CD4-positive, alpha-beta T cell treated with Interleukin-15 for 4 hours (primary cell): Measurements from ENCODE around the gene MGST2.

ENCODE experiments used
- DNase-seq: peaks from one replicate; pipeline ENCODE4 v3.0.0-alpha.2; 2020; ENCODE audit warnings: low spot score

The MGST2 gene

GRCh38 chr4:139643042-139643895 is 22.4 kb upstream of the MGST2 start:
- no peak for DNase-seq

GRCh38 chr4:139645458-139645857 is 20.2 kb upstream of the MGST2 start:
- DNase-seq: no peak

GRCh38 chr4:139647184-139647583 is 18.4 kb upstream of the MGST2 start:
- no peak for DNase-seq

DNA sequence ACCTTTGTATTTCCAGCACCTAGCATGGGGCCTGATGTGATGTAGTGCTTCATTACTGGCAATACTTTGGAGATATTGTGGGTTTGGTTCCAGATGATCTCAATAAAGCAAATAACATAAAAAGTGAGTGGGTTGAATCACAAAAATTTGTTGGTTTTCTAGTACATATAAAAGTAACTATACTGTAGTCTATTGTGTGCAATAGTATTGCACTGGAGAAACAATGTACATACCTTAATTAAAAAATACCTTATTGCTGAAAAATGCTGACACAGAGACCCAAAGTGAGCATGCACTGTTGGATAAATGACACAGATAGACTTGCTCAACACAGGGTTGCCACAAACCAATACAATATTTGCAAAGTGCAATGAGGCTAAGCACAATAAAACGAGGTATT is 17.7 kb upstream of the MGST2 start:
- DNase-seq: no peak

GRCh38 chr4:139651282-139652194 is 14.1 kb upstream of the MGST2 start:
- DNase-seq: peak; percentile 66

DNA sequence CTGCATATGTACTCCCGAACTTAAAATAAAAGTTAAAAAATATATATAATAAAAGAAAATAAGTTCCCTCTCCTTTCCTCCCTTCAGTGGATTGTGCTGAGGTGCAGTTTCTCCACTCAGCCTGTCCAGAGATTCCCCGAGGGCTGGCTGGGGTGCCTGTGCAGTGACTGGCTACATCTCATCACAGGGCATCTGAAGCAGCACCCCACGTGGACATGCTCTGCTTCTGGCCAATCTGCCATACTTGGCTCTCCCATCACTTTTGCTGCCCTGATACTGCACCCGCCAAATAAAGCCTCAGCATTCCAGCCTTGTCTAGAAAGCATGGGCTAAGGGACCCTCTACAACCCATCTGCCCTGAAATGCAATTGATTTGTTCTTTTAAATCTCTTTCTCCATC is 11.1 kb upstream of the MGST2 start:
- DNase-seq: no peak

GRCh38 chr4:139655116-139655515 is 10.5 kb upstream of the MGST2 start:
- no peak for DNase-seq

- peak; percentile 64 for DNase-seq
These were observed 8.8 kb upstream of the MGST2 start for GRCh38 chr4:139656614-139657486.

DNA sequence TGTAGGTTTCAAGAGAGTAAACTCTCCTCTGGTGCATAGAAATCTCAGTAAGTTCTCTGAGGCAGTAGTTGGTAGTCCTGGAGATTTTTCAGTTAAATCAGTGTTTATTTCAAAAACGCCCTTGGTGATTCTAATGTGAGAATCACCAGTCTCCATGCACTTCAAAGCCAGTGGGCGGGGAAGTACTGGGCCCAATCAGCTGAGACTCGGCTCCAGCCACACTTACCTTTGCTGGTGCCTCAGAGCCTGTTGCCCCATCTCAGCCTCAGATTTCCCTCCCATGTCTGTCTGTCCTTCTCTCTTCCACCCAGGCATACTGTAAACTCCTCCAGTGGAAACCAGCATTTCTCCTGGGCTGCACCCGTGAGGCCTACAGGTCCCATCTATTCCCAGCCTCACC is 7.4 kb upstream of the MGST2 start:
- DNase-seq: no peak

DNA sequence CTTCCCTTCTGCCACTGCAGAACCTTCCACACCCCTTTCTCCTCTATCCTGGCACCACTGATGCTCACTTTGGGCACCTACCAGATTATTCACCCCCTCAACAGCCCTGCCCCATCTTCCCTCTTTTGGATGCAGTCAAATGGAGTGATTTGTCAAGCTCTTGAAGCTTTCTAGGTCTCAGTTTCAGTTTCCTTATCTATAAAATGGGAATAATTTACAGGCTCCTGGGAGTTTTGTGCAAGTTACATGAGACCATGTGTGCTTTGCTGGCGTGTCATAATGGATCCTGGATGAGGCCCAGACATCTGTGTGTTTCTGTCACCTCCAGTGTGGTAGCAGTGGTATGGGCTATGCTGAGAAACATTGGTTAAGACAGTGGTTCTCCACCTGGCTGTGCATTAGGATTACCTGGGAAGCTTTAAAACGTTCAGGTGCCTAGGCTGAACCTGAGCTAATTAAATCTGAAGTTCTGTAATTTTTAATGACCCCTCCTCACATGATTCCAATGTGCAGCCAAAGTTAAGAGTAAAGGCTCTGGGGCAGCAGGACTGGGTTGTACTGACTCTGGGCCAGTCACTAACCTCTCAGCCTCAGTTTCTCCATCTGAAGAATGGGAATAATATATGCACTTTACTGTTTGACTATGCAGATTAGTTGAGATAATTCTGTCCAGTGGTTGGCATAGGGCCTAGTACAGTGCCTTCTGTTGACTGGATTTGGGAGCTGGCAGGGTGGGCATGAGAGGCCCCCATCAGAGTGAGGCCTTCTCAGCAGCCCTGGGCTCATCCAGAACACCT is 6.8 kb upstream of the MGST2 start:
- no peak for DNase-seq

DNA sequence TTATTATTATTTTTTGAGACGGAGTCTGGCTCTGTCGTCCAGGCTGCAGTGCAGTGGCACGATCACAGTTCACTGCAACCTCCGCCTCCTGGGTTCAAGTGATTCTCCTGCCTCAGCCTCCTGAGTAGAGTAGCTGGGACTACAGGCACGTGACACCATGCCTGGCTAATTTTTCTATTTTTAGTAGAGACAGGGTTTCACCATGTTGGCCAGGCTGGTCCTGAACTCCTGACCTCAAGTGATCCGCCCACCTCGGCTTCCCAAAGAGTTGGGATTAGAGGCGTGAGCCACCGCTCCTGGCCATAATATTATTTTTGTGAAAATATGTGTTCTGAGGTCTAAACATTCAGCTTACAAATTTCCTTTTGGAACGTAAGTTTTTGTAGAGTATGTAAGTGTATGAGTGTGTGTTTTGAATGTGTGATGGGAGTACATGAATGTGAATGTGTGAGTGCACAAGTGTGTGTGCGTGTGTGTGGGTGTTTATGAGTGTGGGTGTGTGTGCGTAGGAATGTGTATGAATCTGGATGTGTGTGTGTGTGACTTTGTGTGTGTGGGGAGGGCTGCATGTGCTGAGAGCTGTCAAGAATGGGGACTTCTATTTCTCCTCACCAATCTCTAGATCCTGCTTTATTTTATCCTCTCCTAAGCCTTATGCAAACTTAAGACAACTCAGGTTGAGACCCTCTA is 5.7 kb upstream of the MGST2 start:
- no peak for DNase-seq

DNA sequence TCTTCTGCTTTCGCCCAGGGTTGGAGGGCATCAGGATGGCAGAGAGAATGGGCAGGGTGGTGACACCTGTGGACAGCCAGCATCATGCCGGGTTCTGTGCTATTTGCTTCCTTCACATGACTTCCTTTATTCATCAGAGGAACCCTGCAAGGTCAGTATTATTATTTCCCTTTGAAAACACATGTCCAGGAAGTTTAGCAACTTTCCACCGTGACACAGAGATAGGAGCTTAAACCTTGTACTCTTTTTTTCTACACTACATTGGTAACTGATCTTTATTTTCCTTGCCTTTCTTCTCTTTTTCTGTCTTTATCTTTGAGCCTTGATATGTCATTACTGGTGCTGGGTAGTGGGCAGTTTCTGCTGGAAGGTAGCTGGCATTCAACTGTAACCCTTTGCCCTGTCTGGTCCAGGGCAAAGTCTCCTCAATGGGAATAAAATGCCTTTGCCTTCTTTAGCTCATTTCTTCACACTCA is 5.0 kb upstream of the MGST2 start:
- DNase-seq: no peak

- DNase-seq: no peak
These were observed 2.0 kb upstream of the MGST2 start for GRCh38 chr4:139663561-139664138.

DNA sequence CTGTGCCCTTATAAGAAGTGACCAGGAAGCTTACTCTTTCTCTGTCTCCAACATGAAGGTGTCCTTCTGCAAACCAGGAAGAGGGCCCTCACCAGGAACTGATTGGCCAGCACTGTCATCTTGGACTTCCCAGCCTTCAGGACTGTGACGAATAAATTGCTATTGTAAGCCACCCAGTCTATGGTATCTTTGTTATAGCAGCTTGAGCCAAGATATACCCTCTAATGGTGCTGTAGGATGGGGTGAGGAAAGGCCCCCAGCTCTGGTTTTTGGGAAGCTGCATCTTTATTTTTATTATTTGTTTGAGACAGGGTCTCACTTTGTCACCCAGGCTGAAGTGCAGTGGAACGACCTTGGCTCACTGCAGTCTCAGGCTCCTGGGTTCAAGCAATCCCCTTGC is 1.2 kb upstream of the MGST2 start:
- DNase-seq: no peak

GRCh38 chr4:139665079-139665689 is 435 bp upstream of the MGST2 start:
- DNase-seq: no peak

DNA sequence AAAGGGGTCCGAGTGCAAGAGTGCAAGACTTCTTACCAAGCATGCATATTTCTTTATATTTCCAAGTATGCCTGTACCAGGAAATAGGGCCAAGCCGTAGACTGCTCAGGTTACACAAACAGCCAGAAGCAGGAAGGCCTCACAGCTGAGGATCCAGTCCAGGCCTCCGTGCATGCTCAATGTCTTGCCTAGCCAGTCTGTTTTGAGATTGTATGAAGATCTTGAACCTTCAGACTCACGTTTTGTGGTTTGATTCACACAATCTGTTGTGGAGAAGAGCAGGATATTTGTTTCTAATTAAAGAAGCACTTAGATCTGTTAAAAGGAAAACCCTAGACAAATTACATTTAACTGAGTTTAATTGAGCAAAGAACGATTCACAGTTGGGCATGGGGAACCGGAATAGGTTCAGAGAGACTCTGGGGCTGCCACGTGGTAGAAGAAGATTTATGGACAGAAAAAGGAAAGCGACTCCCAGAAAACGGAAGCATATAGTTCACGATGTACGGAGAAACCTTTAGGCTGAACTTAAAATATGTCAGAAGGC is 1.2 kb downstream of the MGST2 start:
- peak; percentile 22 for DNase-seq

DNA sequence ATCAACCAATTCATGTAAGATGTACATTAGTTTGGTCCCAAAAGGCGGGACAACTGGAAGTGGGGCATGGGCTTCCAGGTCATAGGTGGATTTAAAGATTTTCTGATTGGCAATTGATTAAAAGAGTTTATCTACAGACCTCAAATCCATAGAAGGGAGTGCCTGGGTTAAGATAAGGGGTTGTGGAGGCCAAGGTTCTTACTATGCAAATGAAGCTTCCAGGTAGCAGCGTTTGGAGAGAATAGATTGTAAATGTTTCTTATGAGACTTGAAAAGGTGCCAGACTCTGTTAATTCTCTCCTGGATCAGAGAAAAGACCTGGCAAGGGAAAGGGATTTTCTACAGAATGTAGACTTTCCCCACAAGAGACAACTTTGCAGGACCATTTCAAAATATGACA is 2.4 kb downstream of the MGST2 start:
- DNase-seq: no peak

DNA sequence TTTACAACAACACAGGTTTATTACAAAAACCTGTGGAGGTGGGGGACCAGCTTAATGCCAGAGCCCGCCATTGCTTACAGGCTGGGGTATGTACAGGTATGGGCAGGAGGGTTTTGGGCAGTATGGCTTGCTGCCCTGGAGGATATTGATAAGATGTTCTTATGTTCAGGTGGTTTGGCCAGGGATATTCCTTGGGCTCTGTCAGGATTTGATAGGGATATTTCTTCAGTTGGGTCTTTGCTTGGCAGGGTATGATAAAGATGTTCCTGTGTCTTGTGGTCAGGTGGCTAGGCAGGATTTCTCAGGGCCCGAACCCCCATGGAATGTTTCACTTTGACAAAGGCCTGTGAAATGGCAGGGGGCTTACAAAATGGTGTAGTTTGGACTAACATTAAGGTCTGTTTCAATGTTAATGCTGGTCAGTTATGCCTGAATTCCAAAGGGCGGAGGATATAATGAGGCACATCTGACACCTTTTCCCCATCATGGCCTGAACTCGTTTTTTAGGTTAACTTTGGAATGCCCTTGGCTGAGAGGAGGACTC is 3.1 kb downstream of the MGST2 start:
- no peak for DNase-seq

- no peak for DNase-seq
These were observed 3.7 kb downstream of the MGST2 start for GRCh38 chr4:139669335-139669734.
